GM12878 (cell line): ENCODE measurements around the gene RAB6B. TPM values are rescaled to one million over a fixed set of nuclear protein-coding genes. Genes with fewer than 3 reads are reported as not detected.

Experiments
- ATAC-seq: fragments of 200-7000 bp; cut with Tn5 transposase; 3 replicates; pipeline ENCODE4 v1.9.1; 2020; ENCODE audit warnings: mild to moderate bottlenecking, moderate library complexity
- BruUV-seq: library from RNA; stranded (reverse); fragments of 400-500 nt; replicated peaks from 2 replicates; lab custom pipeline; 2021; lab: Mats Ljungman, UMichigan
- CTCF ChIA-PET: fragments of 300-600 bp; sonication (Branson Sonifier 250); formaldehyde crosslinking; extraction: SDS; loops from one replicate; lab custom pipeline; 2021; ENCODE audit warnings: inconsistent platforms; lab: Yijun Ruan, JAX
- POLR2A ChIA-PET: fragments of 350-600 bp; formaldehyde crosslinking; extraction: SDS; loops from one replicate; lab custom pipeline; 2021; ENCODE audit warnings: inconsistent platforms; lab: Charles Lee
- RAD21 ChIA-PET: fragments of 300-600 bp; sonication (Branson Sonifier 250); formaldehyde crosslinking; loops from one replicate; lab custom pipeline; 2023; ENCODE audit warnings: antibody characterized with exemption; ENCODE audit not compliant: unreplicated experiment; lab: Charles Lee
- SMC1A ChIA-PET: fragments of 300-600 bp; sonication (Branson Sonifier 250); formaldehyde crosslinking; loops from one replicate; lab custom pipeline; 2023; ENCODE audit not compliant: unreplicated experiment, uncharacterized antibody; lab: Charles Lee
- DNase-seq: peaks from one replicate; pipeline ENCODE4 v3.0.0-alpha.2; 2011; ENCODE audit warnings: low read depth, low spot score
- FAIRE-seq: peaks from 3 replicates; lab custom pipeline; 2011; peaks lifted over from hg19 to GRCh38; lab: Jason Lieb, UNC
- H2AFZ ChIP-seq: 2 replicates; pipeline ENCODE4 v1.6.0; 2011; ENCODE audit warnings: low read depth, low read length, control low read depth; ENCODE audit not compliant: control insufficient read depth
- H3K27ac ChIP-seq: 2 replicates; pipeline ENCODE4 v1.5.1; 2011; ENCODE audit warnings: control low read depth; ENCODE audit not compliant: control insufficient read depth, insufficient read depth
- H3K27me3 ChIP-seq, 2 experiments: replicated peaks in 1 of 2; 2 replicates each; pipeline versions ENCODE4 v1.6.0 to v1.6.1; 2011; ENCODE audit warnings: low read length in 1 of 2; ENCODE audit not compliant: control insufficient read depth in 2 of 2, insufficient read depth in 2 of 2
- H3K36me3 ChIP-seq, 2 experiments: 2 replicates each; pipeline ENCODE4 v1.5.1; 2011; ENCODE audit warnings: low read length in 1 of 2; ENCODE audit not compliant: control insufficient read depth in 2 of 2, insufficient read depth in 2 of 2
- H3K4me1 ChIP-seq: 2 replicates; pipeline ENCODE4 v1.6.1; 2011; ENCODE audit warnings: mild to moderate bottlenecking, low read length, moderate library complexity, mixed read lengths; ENCODE audit not compliant: control insufficient read depth, insufficient read depth
- H3K4me2 ChIP-seq: 2 replicates; pipeline ENCODE4 v1.6.0; 2011; ENCODE audit warnings: control low read depth; ENCODE audit not compliant: control insufficient read depth, insufficient read depth
- H3K4me3 ChIP-seq: fragments of 200-600 bp; sonication (generic); 2 replicates; pipeline ENCODE4 v1.5.1; 2016
- H3K79me2 ChIP-seq: 2 replicates; pipeline ENCODE4 v1.6.0; 2011; ENCODE audit warnings: low read length; ENCODE audit not compliant: control insufficient read depth, insufficient read depth
- H3K9ac ChIP-seq: 2 replicates; pipeline ENCODE4 v1.8.0; 2011; ENCODE audit warnings: low read length, control low read depth, mixed read lengths; ENCODE audit not compliant: control insufficient read depth, insufficient read depth
- H3K9me3 ChIP-seq: replicated peaks from 3 replicates; pipeline ENCODE4 v1.5.1; 2011; ENCODE audit warnings: mild to moderate bottlenecking, low read length; ENCODE audit not compliant: control insufficient read depth, insufficient read depth
- H4K20me1 ChIP-seq: 2 replicates; pipeline ENCODE4 v1.6.0; 2011; ENCODE audit not compliant: control insufficient read depth, insufficient read depth
- BRCA1 ChIP-seq: IDR thresholded peaks from 2 replicates; pipeline ENCODE4 v1.6.1; 2011; ENCODE audit warnings: low read depth, low read length, improper control_type of control experiment
- DPF2 ChIP-seq: fragments of 450-650 bp; IDR thresholded peaks from 2 replicates; pipeline ENCODE4 v1.6.1; 2017; ENCODE audit warnings: mild to moderate bottlenecking
- ETV6 ChIP-seq, 2 experiments: fragments of 450-650 bp in 1 of 2; IDR thresholded peaks in 1 of 2; conservative IDR thresholded peaks in 1 of 2; 2 replicates each; pipeline ENCODE4 v1.6.1; 2014; ENCODE audit warnings: antibody characterized with exemption in 1 of 2, borderline replicate concordance in 1 of 2, low read depth in 1 of 2, mild to moderate bottlenecking in 1 of 2, moderate library complexity in 1 of 2
- EZH2 ChIP-seq: IDR thresholded peaks from 2 replicates; pipeline ENCODE4 v1.6.1; 2012; ENCODE audit warnings: low read depth, mild to moderate bottlenecking, control low read depth, inconsistent platforms, low read length, borderline replicate concordance; ENCODE audit not compliant: control insufficient read depth
- JUNB ChIP-seq: IDR thresholded peaks from 2 replicates; pipeline ENCODE4 v1.6.1; 2016; ENCODE audit warnings: antibody characterized with exemption, mild to moderate bottlenecking
- NFXL1 ChIP-seq: fragments of 450-650 bp; IDR thresholded peaks from 2 replicates; pipeline ENCODE4 v1.6.1; 2017; ENCODE audit warnings: antibody characterized with exemption, mild to moderate bottlenecking, borderline replicate concordance
- NR2C2 ChIP-seq: IDR thresholded peaks from 2 replicates; pipeline ENCODE4 v1.6.1; 2011; ENCODE audit warnings: borderline replicate concordance, low read depth; ENCODE audit not compliant: control insufficient read depth, insufficient read length
- RFX5 ChIP-seq: IDR thresholded peaks from 2 replicates; pipeline ENCODE4 v1.6.1; 2011; ENCODE audit warnings: low read depth, low read length, improper control_type of control experiment
- SMAD5 ChIP-seq: IDR thresholded peaks from 2 replicates; pipeline ENCODE4 v1.6.1; 2016; ENCODE audit warnings: antibody characterized with exemption, low read depth
- SMARCA5 ChIP-seq: fragments of 450-650 bp; IDR thresholded peaks from 2 replicates; pipeline ENCODE4 v1.6.1; 2017; ENCODE audit warnings: mild to moderate bottlenecking
- ZNF622 ChIP-seq: fragments of 450-650 bp; IDR thresholded peaks from 2 replicates; pipeline ENCODE4 v1.6.1; 2017; ENCODE audit warnings: mild to moderate bottlenecking, inconsistent platforms
- WGBS: methylation state at CpG from one replicate; pipeline ENCODE4 v1.1.6; 2016; ENCODE audit warnings: low lambda C conversion rate; ENCODE audit not compliant: insufficient replicate concordance, insufficient coverage; ENCODE audit errors: missing lambda C conversion rate; 5-methylcytosine and 5-hydroxymethylcytosine counted together
- in situ Hi-C: fragments of 300-500 bp; cut with MboI; formaldehyde crosslinking; loops from 9 replicates; pipeline ENCODE4 v1.14.3; 2018; ENCODE audit warnings: mixed read lengths
- intact Hi-C: fragments of 100-400 bp; cut with micrococcal nuclease; formaldehyde crosslinking; loops from one replicate; pipeline ENCODE4 v1.14.2; 2022; ENCODE audit not compliant: unreplicated experiment
- polyA plus RNA-seq, 11 experiments: library from polyadenylated mRNA; depleted of rRNA in 4 of 11; unstranded in 6 of 11; stranded (reverse) in 5 of 11; fragments of >200 nt; fragmentation: Nextera tagmentation in 4 of 11; fragmentation: Illumina TruSeq in 1 of 11; extraction: Ambion mirVana in 4 of 11; extraction: Trizol in 1 of 11; gene quantifications; 1 replicate in 1 of 11; 2 replicates in 10 of 11; pipeline versions ENCODE4 v1.2.1 to v1.2.3, GENCODE V29; 2011 to 2016; ENCODE audit warnings: inconsistent platforms in 2 of 11, missing spikeins in 2 of 11, low read depth in 1 of 11
- total RNA-seq, 4 experiments: library from RNA; depleted of rRNA in 3 of 4; stranded (reverse); fragments of >200 nt in 3 of 4; fragmentation: Illumina TruSeq in 1 of 4; extraction: Trizol in 1 of 4; gene quantifications; 2 replicates each; pipeline versions ENCODE4 v1.2.1 to v1.2.3, GENCODE V29; 2013 to 2021
- TF ChIP-seq, protein P1 (sequence below): IDR thresholded peaks from 2 replicates; pipeline ENCODE4 v1.6.1; 2012; ENCODE audit warnings: low read depth, low read length, improper control_type of control experiment
- TF ChIP-seq, protein P2 (sequence below): fragments of 150-350 bp; IDR thresholded peaks from 2 replicates; pipeline ENCODE4 v1.6.1; 2016; ENCODE audit warnings: low read depth, low read length
- TF ChIP-seq, protein P3 (sequence below): fragments of 450-650 bp; formaldehyde crosslinking; IDR thresholded peaks from 2 replicates; pipeline ENCODE4 v1.4.0; 2020; ENCODE audit warnings: mild to moderate bottlenecking, moderate library complexity

Gene RAB6B
- total and polyA plus RNA-seq, 10 of the 15 experiments (the other 5 are each of a cell fraction or from before 2014, with no cell fraction given), result 0.01 to 0.16 (median 0.04) TPM; not detected in 5

DNA sequence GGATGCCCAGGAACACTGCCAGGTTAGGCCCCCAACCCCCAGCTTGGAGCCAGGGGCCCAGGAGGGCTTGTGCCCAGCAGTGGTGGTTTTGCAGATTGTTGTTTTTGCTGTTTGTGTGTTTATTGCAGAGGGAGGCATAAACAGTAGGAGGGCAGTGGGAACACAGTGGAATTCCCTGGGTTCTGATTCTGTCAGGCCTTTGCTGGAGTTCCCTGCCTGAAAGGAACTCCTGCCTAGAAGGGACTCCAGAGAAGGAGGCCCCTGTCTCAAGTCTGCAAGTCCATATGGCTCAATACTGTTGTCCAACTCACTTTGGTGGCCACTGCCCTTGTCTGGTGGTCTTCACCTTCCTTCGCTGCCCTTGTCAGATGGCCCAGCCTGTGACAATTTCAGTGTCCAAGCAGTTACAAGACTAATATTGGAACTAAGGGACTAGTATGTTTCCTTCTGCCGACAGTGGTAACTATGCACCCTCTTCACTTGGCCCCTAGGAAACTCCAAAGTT lies 47.4 kb upstream of the RAB6B start:
- CTCF ChIA-PET, result no interaction called here
- H3K27me3 ChIP-seq, result no peaks in the 10 kb centered on the region; a peak in 2 of 4 replicates

More for the DNA sequence above, 47.4 kb upstream of the RAB6B start:
- ChIA-PET POLR2A (no interaction called here), RAD21 (no interaction called here), SMC1A (no interaction called here)
- Histone ChIP-seq H3K4me1 (no peaks in the 10 kb centered on the region), H3K36me3 (no peaks in the 10 kb centered on the region), H4K20me1 (no peaks in the 10 kb centered on the region), H3K9me3 (no peaks in the 10 kb centered on the region), H3K9ac (no peak overlapping the region), H3K4me3 (no peak overlapping the region), H3K79me2 (no peaks in the 10 kb centered on the region), H3K4me2 (no peak overlapping the region), H2AFZ (no peak overlapping the region), H3K27ac (no peak overlapping the region)
- intact Hi-C loops (no loop called here), in situ Hi-C loops (no loop called here)
- TF ChIP-seq, protein P1, sequence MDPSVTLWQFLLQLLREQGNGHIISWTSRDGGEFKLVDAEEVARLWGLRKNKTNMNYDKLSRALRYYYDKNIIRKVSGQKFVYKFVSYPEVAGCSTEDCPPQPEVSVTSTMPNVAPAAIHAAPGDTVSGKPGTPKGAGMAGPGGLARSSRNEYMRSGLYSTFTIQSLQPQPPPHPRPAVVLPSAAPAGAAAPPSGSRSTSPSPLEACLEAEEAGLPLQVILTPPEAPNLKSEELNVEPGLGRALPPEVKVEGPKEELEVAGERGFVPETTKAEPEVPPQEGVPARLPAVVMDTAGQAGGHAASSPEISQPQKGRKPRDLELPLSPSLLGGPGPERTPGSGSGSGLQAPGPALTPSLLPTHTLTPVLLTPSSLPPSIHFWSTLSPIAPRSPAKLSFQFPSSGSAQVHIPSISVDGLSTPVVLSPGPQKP, result no peak
- no peak for TF ChIP-seq RFX5
- no peak for TF ChIP-seq NFXL1
- no peak for TF ChIP-seq ZNF622
- TF ChIP-seq EZH2, result no peak
- TF ChIP-seq JUNB, result no peak
- TF ChIP-seq BRCA1, result no peak
- no peak for TF ChIP-seq DPF2
- TF ChIP-seq, protein P2, sequence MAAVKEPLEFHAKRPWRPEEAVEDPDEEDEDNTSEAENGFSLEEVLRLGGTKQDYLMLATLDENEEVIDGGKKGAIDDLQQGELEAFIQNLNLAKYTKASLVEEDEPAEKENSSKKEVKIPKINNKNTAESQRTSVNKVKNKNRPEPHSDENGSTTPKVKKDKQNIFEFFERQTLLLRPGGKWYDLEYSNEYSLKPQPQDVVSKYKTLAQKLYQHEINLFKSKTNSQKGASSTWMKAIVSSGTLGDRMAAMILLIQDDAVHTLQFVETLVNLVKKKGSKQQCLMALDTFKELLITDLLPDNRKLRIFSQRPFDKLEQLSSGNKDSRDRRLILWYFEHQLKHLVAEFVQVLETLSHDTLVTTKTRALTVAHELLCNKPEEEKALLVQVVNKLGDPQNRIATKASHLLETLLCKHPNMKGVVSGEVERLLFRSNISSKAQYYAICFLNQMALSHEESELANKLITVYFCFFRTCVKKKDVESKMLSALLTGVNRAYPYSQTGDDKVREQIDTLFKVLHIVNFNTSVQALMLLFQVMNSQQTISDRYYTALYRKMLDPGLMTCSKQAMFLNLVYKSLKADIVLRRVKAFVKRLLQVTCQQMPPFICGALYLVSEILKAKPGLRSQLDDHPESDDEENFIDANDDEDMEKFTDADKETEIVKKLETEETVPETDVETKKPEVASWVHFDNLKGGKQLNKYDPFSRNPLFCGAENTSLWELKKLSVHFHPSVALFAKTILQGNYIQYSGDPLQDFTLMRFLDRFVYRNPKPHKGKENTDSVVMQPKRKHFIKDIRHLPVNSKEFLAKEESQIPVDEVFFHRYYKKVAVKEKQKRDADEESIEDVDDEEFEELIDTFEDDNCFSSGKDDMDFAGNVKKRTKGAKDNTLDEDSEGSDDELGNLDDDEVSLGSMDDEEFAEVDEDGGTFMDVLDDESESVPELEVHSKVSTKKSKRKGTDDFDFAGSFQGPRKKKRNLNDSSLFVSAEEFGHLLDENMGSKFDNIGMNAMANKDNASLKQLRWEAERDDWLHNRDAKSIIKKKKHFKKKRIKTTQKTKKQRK, result no peak
- no peak for TF ChIP-seq SMAD5
- TF ChIP-seq NR2C2, result no peak
- TF ChIP-seq, protein P3, sequence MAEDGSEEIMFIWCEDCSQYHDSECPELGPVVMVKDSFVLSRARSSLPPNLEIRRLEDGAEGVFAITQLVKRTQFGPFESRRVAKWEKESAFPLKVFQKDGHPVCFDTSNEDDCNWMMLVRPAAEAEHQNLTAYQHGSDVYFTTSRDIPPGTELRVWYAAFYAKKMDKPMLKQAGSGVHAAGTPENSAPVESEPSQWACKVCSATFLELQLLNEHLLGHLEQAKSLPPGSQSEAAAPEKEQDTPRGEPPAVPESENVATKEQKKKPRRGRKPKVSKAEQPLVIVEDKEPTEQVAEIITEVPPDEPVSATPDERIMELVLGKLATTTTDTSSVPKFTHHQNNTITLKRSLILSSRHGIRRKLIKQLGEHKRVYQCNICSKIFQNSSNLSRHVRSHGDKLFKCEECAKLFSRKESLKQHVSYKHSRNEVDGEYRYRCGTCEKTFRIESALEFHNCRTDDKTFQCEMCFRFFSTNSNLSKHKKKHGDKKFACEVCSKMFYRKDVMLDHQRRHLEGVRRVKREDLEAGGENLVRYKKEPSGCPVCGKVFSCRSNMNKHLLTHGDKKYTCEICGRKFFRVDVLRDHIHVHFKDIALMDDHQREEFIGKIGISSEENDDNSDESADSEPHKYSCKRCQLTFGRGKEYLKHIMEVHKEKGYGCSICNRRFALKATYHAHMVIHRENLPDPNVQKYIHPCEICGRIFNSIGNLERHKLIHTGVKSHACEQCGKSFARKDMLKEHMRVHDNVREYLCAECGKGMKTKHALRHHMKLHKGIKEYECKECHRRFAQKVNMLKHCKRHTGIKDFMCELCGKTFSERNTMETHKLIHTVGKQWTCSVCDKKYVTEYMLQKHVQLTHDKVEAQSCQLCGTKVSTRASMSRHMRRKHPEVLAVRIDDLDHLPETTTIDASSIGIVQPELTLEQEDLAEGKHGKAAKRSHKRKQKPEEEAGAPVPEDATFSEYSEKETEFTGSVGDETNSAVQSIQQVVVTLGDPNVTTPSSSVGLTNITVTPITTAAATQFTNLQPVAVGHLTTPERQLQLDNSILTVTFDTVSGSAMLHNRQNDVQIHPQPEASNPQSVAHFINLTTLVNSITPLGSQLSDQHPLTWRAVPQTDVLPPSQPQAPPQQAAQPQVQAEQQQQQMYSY (CRISPR knock-in tag), result no peak
- TF ChIP-seq ETV6 (conservative IDR thresholded peaks at IDR 0.05 in 1 of 2, IDR thresholded peaks at IDR 0.05 in 1 of 2; ENCODE audit: borderline replicate concordance in 1 of 2, low read depth in 1 of 2), result no peak
- TF ChIP-seq SMARCA5, result no peak
- FAIRE-seq (no peak), ATAC-seq (no peak), DNase-seq (no peak)
- 48% methylated on average over 2 of the region's 2 CpGs for WGBS
- BruUV-seq, result no TSS peak
